ENCODE results near the gene LMBRD1.
"Not testable (repeated sequence)": the region's sequence is repeated elsewhere in the genome, so short reads cannot be mapped to it uniquely, and the experiment has no call there.

The LMBRD1 gene

GRCh38 chr6:69732045-69732444 is 64.8 kb downstream of the LMBRD1 start:
- DNase-seq, result no peak

GRCh38 chr6:69729870-69730449 is 66.8 kb downstream of the LMBRD1 start:
- DNase-seq, result peak in 1 of 2 donors; percentile 1

- no peak for DNase-seq
These were observed 74.1 kb downstream of the LMBRD1 start for GRCh38 chr6:69722683-69723082.

- DNase-seq, result peak in 1 of 2 donors; percentile 5
These were observed 77.1 kb downstream of the LMBRD1 start for GRCh38 chr6:69719602-69720193.

GRCh38 chr6:69706724-69707123 is 90.1 kb downstream of the LMBRD1 start:
- no peak for DNase-seq

GRCh38 chr6:69705954-69706353 is 90.9 kb downstream of the LMBRD1 start:
- no peak for DNase-seq

- DNase-seq, result no peak
These were observed 91.9 kb downstream of the LMBRD1 start for GRCh38 chr6:69704916-69705315.

- DNase-seq, result no peak
These were observed 97.2 kb downstream of the LMBRD1 start for GRCh38 chr6:69699655-69700054.

- no peak for DNase-seq
These were observed 100.5 kb downstream of the LMBRD1 start for GRCh38 chr6:69696273-69696672.

- DNase-seq, result no peak
These were observed 103.0 kb downstream of the LMBRD1 start for GRCh38 chr6:69693762-69694161.

- DNase-seq, result no peak
These were observed 105.8 kb downstream of the LMBRD1 start for GRCh38 chr6:69690986-69691385.

GRCh38 chr6:69680302-69680701 is 116.5 kb downstream of the LMBRD1 start:
- DNase-seq, result no peak

- DNase-seq, result no peak
These were observed 123.5 kb downstream of the LMBRD1 start for GRCh38 chr6:69673298-69673697.

GRCh38 chr6:69668916-69669315 is 127.9 kb downstream of the LMBRD1 start:
- DNase-seq, result no peak

- not testable (repeated sequence) for DNase-seq
These were observed 130.0 kb downstream of the LMBRD1 start for GRCh38 chr6:69666779-69667178.

GRCh38 chr6:69665437-69665836 is 131.4 kb downstream of the LMBRD1 start:
- DNase-seq, result no peak

- no peak for DNase-seq
These were observed 132.3 kb downstream of the LMBRD1 start for GRCh38 chr6:69664551-69664950.

GRCh38 chr6:69663215-69663614 is 133.6 kb downstream of the LMBRD1 start:
- no peak for DNase-seq

- DNase-seq, result no peak
These were observed 146.1 kb downstream of the LMBRD1 start for GRCh38 chr6:69650703-69651102.

GRCh38 chr6:69647726-69648125 is 149.1 kb downstream of the LMBRD1 start:
- no peak for DNase-seq

- DNase-seq, result no peak
These were observed 153.1 kb downstream of the LMBRD1 start for GRCh38 chr6:69643688-69644087.

GRCh38 chr6:69632932-69633331 is 163.9 kb downstream of the LMBRD1 start:
- no peak for DNase-seq

GRCh38 chr6:69631552-69632346 is 165.1 kb downstream of the LMBRD1 start:
- no peak for DNase-seq

- DNase-seq, result no peak
These were observed 166.0 kb downstream of the LMBRD1 start for GRCh38 chr6:69630767-69631166.
